ENCODE data around the gene UBE2J2.

Gene UBE2J2

DNA sequence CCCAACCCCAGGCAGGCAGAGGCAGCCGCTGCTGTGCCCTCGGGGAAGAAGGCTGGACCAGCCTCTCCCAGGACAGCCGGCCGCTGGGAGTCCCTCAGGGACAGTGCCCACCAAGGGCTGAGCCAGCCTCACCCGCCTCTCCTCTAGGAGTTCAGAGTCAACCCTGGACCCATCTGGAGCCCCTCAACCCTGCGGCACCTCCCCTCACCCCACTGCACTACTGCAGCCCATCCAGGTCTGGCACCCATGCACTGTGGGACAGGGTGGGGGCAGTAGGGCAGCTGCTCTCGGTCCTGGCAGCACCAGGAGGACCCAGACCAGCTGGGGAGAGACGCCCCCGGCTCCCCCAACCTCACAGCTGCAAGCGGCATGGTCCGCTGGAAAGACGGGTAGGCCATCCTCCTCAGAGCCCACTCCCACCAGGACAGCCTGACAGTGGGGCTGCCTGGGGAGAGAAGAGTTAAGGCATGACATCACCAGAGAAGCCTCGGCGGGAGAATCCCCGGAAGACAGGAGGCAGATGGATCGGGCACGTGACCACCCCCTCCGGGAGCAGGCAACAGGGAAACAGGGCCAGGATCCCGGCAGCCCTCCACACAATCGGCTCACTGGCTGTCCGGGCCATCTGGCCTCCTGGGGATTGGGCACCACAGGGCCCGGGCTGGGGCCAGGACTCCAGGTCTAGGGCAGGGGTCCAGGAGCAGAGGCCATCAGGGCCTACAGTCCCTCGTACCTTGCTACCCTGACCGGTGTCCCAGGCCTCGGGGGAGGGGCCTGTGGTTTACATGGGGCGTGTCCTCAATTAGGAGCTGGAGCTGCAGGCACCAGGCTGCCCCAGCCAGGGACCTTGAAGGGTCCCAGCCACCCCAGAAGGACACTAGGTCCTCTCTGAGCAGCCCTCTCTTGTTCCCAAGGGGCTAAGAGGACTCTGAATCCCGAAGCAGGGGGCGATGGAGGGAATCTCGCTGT, 31.0 kb upstream of the UBE2J2 start:
- H3K27me3 ChIP-seq (ENCODE audit: control insufficient read depth, insufficient read depth, low read length), result no peaks in the 10 kb centered on the region
- peak overlapping the region; percentile 33 for H2AFZ ChIP-seq
- H3K36me3 ChIP-seq (ENCODE audit: control insufficient read depth, insufficient read depth, low read length), result no peaks in the 10 kb centered on the region
- H3K4me1 ChIP-seq, result peaks cover 3% of the 10 kb centered on the region
- peak overlapping the region; percentile 6 for H3K4me3 ChIP-seq (ENCODE audit: low read depth, low read length)
- no peaks in the 10 kb centered on the region for H3K9me3 ChIP-seq (ENCODE audit: control insufficient read depth, low read length)
- no peaks in the 10 kb centered on the region for H3K79me2 ChIP-seq
- peak overlapping the region; percentile 48 for H3K4me2 ChIP-seq (ENCODE audit: low read length)
- TF ChIP-seq, protein P1, sequence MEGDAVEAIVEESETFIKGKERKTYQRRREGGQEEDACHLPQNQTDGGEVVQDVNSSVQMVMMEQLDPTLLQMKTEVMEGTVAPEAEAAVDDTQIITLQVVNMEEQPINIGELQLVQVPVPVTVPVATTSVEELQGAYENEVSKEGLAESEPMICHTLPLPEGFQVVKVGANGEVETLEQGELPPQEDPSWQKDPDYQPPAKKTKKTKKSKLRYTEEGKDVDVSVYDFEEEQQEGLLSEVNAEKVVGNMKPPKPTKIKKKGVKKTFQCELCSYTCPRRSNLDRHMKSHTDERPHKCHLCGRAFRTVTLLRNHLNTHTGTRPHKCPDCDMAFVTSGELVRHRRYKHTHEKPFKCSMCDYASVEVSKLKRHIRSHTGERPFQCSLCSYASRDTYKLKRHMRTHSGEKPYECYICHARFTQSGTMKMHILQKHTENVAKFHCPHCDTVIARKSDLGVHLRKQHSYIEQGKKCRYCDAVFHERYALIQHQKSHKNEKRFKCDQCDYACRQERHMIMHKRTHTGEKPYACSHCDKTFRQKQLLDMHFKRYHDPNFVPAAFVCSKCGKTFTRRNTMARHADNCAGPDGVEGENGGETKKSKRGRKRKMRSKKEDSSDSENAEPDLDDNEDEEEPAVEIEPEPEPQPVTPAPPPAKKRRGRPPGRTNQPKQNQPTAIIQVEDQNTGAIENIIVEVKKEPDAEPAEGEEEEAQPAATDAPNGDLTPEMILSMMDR (IDR thresholded peaks at IDR 0.05), result no peak
- H3K27ac ChIP-seq, result peak overlapping the region; percentile 24
- no peak overlapping the region for H3K9ac ChIP-seq

DNA sequence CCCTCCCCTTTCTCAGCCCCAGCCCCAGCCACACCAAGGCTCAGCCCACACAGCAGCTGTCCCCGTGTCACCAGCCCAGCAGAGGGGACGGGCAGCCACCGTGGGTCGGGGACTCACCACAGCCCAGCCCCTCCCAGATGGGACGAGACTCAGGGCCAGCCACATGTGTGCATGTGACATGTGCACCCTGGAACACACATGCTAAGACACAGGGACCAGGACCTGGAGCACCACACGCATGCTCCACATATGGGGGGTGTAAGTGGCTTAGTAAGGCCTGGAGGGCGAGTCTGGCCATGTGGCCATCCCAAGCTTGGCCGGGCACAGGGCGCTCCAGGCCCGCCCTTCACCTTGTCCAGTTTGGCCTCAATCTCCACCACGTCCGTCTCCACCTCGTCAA, 30.1 kb upstream of the UBE2J2 start:
- Histone ChIP-seq H3K79me2 (no peaks in the 10 kb centered on the region), H3K9ac (no peak overlapping the region), H3K27me3 (ENCODE audit: control insufficient read depth, insufficient read depth, low read length) (no peaks in the 10 kb centered on the region), H3K4me1 (peaks cover 3% of the 10 kb centered on the region), H3K9me3 (ENCODE audit: control insufficient read depth, low read length) (no peaks in the 10 kb centered on the region), H3K27ac (no peak overlapping the region), H3K4me2 (ENCODE audit: low read length) (no peak overlapping the region), H3K36me3 (ENCODE audit: control insufficient read depth, insufficient read depth, low read length) (no peaks in the 10 kb centered on the region), H2AFZ (no peak overlapping the region), H3K4me3 (ENCODE audit: low read depth, low read length) (no peak overlapping the region)
- TF ChIP-seq, protein P1 (IDR thresholded peaks at IDR 0.05), result no peak

DNA sequence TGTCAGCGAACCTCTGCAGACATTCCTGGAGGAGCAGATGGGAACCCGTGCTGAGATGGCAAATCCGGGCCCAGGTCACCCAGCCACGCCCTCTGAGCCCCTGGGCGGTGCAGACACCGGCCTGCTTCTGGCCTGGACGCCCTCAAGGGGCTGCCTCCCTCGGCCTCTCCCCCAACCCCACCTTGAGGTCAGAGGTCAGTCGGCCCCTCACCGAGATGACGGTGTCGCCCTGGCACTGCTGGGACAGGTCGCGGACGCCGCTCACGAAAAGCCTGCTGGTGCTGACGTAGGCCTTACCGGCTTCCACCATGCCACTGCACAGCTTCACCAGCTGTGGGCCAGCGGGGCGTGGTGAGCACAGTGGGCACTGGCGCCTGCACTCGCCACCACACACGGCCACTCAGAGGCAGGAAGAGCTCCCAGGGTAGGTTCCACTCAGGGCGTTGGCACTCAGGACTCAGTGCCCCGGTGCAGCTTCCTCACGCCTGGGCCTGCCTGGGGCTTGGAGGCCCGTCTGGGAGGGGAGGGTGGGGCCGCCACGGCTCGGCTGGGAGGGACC, 29.4 kb upstream of the UBE2J2 start:
- Histone ChIP-seq H3K79me2 (no peaks in the 10 kb centered on the region), H2AFZ (no peak overlapping the region), H3K36me3 (ENCODE audit: control insufficient read depth, insufficient read depth, low read length) (no peaks in the 10 kb centered on the region), H3K9me3 (ENCODE audit: control insufficient read depth, low read length) (no peaks in the 10 kb centered on the region), H3K9ac (no peak overlapping the region), H3K27me3 (ENCODE audit: control insufficient read depth, insufficient read depth, low read length) (no peaks in the 10 kb centered on the region), H3K4me3 (ENCODE audit: low read depth, low read length) (no peak overlapping the region), H3K4me2 (ENCODE audit: low read length) (no peak overlapping the region), H3K27ac (no peak overlapping the region), H3K4me1 (peaks cover 3% of the 10 kb centered on the region)
- TF ChIP-seq, protein P1 (IDR thresholded peaks at IDR 0.05), result no peak

DNA sequence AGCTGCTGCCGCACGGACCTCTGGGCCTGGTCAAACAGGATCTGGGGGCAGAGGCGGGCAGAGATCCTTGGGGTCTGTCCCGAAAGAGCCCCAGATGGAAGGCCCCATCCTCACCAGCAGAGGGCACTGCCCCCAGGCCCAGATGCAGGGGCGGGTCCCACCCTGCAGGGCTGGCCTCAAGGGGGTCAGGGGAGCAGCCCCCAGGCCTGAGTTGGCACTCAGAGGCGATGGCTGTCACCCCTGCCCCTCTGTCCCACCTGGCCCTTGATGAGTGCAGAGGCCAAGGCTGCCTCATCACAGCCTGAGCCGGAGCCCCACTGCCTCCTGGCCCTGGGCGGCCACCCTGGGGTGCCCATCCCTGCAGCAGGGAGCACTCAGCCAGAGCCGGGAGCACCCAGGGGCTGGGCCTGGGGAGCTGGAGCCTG, 28.4 kb upstream of the UBE2J2 start:
- H3K36me3 ChIP-seq (ENCODE audit: control insufficient read depth, insufficient read depth, low read length), result no peaks in the 10 kb centered on the region
- no peak overlapping the region for H2AFZ ChIP-seq
- H3K4me1 ChIP-seq, result peaks cover 3% of the 10 kb centered on the region
- TF ChIP-seq, protein P1 (IDR thresholded peaks at IDR 0.05), result no peak
- H3K9ac ChIP-seq, result no peak overlapping the region
- H3K4me3 ChIP-seq (ENCODE audit: low read depth, low read length), result no peak overlapping the region
- no peaks in the 10 kb centered on the region for H3K27me3 ChIP-seq (ENCODE audit: control insufficient read depth, insufficient read depth, low read length)
- H3K79me2 ChIP-seq, result no peaks in the 10 kb centered on the region
- no peak overlapping the region for H3K4me2 ChIP-seq (ENCODE audit: low read length)
- no peaks in the 10 kb centered on the region for H3K9me3 ChIP-seq (ENCODE audit: control insufficient read depth, low read length)
- no peak overlapping the region for H3K27ac ChIP-seq

Data from parathyroid adenoma (tissue), 2 donors.